Tibial nerve (tissue), 4 donors: Measurements from ENCODE around the gene CDH12. TPM values are rescaled to one million over a fixed set of nuclear protein-coding genes. Genes with fewer than 3 reads are reported as not detected.
"Not testable (repeated sequence)": the region's sequence is repeated elsewhere in the genome, so short reads cannot be mapped to it uniquely, and the experiment has no call there.

Experiments used
- DNase-seq, 2 donors: peaks; one replicate each; pipeline ENCODE4 v3.0.0-alpha.2; 2019; ENCODE audit warnings: low spot score in 2 of 2
- H3K27ac ChIP-seq, 4 donors: fragments of 200-600 bp; sonication (generic) in 3 of 4; one replicate each; pipeline ENCODE4 v1.5.1; 2017 to 2019; ENCODE audit warnings: mild to moderate bottlenecking in 1 of 4
- H3K27me3 ChIP-seq, 2 donors: fragments of 200-600 bp; sonication (generic) in 1 of 2; one replicate each; pipeline versions ENCODE4 v1.5.1 to v1.6.0; 2017 to 2019
- H3K36me3 ChIP-seq, 3 donors: fragments of 200-600 bp; sonication (generic); one replicate each; pipeline ENCODE4 v1.5.1; 2018 to 2019
- H3K4me1 ChIP-seq, 4 donors: fragments of 200-600 bp; sonication (generic) in 3 of 4; one replicate each; pipeline ENCODE4 v1.5.1; 2017 to 2019
- H3K4me3 ChIP-seq, 4 donors: fragments of 200-600 bp; sonication (generic) in 3 of 4; one replicate each; pipeline ENCODE4 v1.5.1; 2017 to 2019; ENCODE audit warnings: mild to moderate bottlenecking in 1 of 4, moderate library complexity in 1 of 4
- H3K9me3 ChIP-seq, 4 donors: fragments of 200-600 bp; sonication (generic) in 3 of 4; one replicate each; pipeline ENCODE4 v1.5.1; 2017 to 2019
- WGBS, 2 donors: methylation state at CpG; one replicate each; pipeline ENCODE4 v1.1.5; 2018; 5-methylcytosine and 5-hydroxymethylcytosine counted together
- total RNA-seq, 4 donors: library from RNA; depleted of rRNA; stranded (reverse); fragments of >200 nt; gene quantifications; one replicate each; pipeline ENCODE4 v1.1.0, GENCODE V29; 2016

Gene CDH12
- total RNA-seq, 4 donors from 2014 or later = 0.30 TPM; not detected in 3

- not testable (repeated sequence) for H3K36me3 ChIP-seq, H3K4me1 ChIP-seq, H3K27ac ChIP-seq, H3K27me3 ChIP-seq, DNase-seq, H3K9me3 ChIP-seq
- WGBS, 2 donors = 13 to 26% methylated on average over 10 of the region's 22 CpGs
- peak overlapping the region in 1 of 4 donors; percentile 12 for H3K4me3 ChIP-seq
Observed at GRCh38 chr5:22212254-22212991, 640.7 kb downstream of the CDH12 start.

DNA sequence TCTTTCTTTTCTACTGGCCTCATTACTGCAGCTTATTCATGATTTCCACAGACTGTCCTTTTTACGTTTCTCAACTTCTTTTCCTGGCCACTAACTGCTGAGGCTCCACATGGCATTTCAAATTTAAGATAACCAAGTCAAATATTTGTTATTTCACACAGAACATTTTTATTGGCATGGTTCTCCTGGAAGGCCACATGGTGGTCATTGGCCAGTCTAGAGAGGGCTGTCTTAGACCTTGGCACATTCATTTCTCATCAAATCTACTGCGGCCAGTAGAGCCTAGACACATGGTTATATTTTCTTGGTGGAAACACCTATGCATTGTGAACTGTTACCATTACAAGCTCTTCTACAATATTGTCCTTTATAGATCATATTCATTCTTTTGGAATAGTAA, 644.7 kb downstream of the CDH12 start:
- not testable (repeated sequence) for H3K27me3 ChIP-seq, H3K36me3 ChIP-seq, H3K9me3 ChIP-seq, H3K4me1 ChIP-seq, DNase-seq, H3K4me3 ChIP-seq, H3K27ac ChIP-seq
- WGBS, 2 donors = 73 to 76% methylated on average over 2 of the region's 2 CpGs

- DNase-seq, H3K27ac ChIP-seq, H3K9me3 ChIP-seq, H3K4me3 ChIP-seq, H3K27me3 ChIP-seq, H3K4me1 ChIP-seq, H3K36me3 ChIP-seq: not testable (repeated sequence)
- 92 to 95% methylated on average over 2 of the region's 2 CpGs for WGBS, 2 donors
Observed at GRCh38 chr5:22188651-22189050, 664.5 kb downstream of the CDH12 start.

- DNase-seq, H3K4me1 ChIP-seq, H3K27ac ChIP-seq, H3K36me3 ChIP-seq, H3K27me3 ChIP-seq, H3K9me3 ChIP-seq, H3K4me3 ChIP-seq: not testable (repeated sequence)
- WGBS, 2 donors = 58 to 61% methylated on average over 4 of the region's 4 CpGs
Observed at GRCh38 chr5:22187632-22188228, 665.4 kb downstream of the CDH12 start.

- not testable (repeated sequence) for H3K9me3 ChIP-seq, H3K4me3 ChIP-seq, H3K36me3 ChIP-seq, H3K27ac ChIP-seq, H3K27me3 ChIP-seq, H3K4me1 ChIP-seq, DNase-seq
- WGBS, 2 donors = 31 to 55% methylated on average over 2 of the region's 2 CpGs
Observed at GRCh38 chr5:22169226-22169625, 683.9 kb downstream of the CDH12 start.

DNA sequence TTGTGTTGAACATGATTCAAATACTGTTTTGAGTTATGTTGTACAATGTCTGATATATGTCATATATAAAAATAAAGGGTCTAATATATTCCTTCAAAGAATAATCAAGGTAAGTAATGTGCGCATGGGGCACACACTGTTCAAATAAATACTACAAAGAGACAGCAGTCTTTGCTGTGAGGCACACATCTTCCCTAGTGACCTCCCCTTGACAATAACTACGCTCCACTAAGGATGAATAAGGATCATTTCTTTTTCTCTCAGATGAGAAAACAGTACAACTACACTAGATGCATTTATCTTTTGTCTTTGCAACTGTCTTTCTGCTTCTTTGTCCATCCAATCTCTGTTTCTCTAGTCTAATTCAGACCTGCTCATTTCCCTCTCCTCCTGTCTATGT, 684.4 kb downstream of the CDH12 start:
- not testable (repeated sequence) for H3K36me3 ChIP-seq, H3K27ac ChIP-seq, H3K4me1 ChIP-seq, DNase-seq, H3K27me3 ChIP-seq, H3K4me3 ChIP-seq, H3K9me3 ChIP-seq
- WGBS, 2 donors = no CpG with 5 or more reads among the region's 2 CpGs

- not testable (repeated sequence) for H3K36me3 ChIP-seq, H3K27me3 ChIP-seq, DNase-seq, H3K4me3 ChIP-seq, H3K27ac ChIP-seq, H3K4me1 ChIP-seq, H3K9me3 ChIP-seq
- 69 to 76% methylated on average over 2 of the region's 2 CpGs for WGBS, 2 donors
Observed at GRCh38 chr5:22165931-22166330, 687.2 kb downstream of the CDH12 start.

DNA sequence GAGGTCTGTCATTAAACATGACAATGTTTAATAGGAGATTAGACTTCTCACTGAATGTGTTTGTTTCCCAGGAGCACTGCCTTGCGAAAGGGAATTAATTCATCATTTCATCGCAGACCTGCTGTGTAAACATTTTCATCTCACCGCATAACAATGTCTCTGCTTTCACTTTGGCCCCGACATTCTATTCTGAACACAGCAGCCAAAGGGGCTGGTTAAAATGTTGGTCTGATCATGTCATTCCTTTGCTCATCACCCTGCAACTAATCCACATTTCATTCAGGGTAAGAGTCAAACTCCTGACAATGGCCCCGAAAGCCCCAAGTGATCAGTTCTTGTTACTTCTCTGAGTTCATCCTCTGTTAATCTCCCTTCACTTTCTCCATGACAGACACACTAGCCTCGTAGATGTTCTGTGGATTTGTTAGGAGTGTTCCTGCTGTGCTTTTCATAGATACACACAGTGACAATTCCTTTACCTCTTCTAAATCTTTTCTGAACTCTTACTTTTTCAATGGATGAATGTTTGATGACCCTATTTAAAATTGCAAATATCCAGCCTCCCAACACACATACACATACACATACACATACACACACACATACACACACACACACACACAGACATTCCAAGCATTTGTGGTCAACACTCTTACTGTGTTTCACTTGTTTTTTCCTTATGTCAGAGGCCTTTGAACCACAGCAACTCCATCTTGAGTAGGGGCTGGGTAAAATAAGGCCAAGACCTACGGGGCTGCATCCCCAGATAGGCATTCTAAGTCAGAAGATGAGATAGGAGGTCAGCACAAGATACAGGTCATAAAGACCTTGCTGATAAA, 688.0 kb downstream of the CDH12 start:
- H3K9me3 ChIP-seq, H3K36me3 ChIP-seq, H3K27ac ChIP-seq, H3K4me1 ChIP-seq, DNase-seq, H3K27me3 ChIP-seq, H3K4me3 ChIP-seq: not testable (repeated sequence)
- WGBS, 2 donors = 50 to 70% methylated on average over 4 to 5 of the region's 7 CpGs

- not testable (repeated sequence) for H3K27ac ChIP-seq, H3K9me3 ChIP-seq, DNase-seq, H3K4me1 ChIP-seq, H3K27me3 ChIP-seq, H3K36me3 ChIP-seq, H3K4me3 ChIP-seq
- whole genome bisulfite sequencing, 2 donors = no CpG with 5 or more reads among the region's 1 CpG
Observed at GRCh38 chr5:22156953-22157352, 696.2 kb downstream of the CDH12 start.

- DNase-seq, H3K9me3 ChIP-seq, H3K27me3 ChIP-seq, H3K4me1 ChIP-seq, H3K27ac ChIP-seq, H3K4me3 ChIP-seq, H3K36me3 ChIP-seq: not testable (repeated sequence)
- WGBS, 2 donors = 60 to 61% methylated on average over 2 of the region's 2 CpGs
Observed at GRCh38 chr5:22154779-22155178, 698.4 kb downstream of the CDH12 start.

- not testable (repeated sequence) for H3K9me3 ChIP-seq, H3K36me3 ChIP-seq, H3K27ac ChIP-seq, H3K4me1 ChIP-seq, H3K27me3 ChIP-seq, DNase-seq, H3K4me3 ChIP-seq
- 73 to 74% methylated on average over 9 of the region's 9 CpGs for WGBS, 2 donors
Observed at GRCh38 chr5:22151801-22152200, 701.3 kb downstream of the CDH12 start.

- not testable (repeated sequence) for H3K9me3 ChIP-seq, H3K27ac ChIP-seq, H3K4me3 ChIP-seq, H3K36me3 ChIP-seq, H3K4me1 ChIP-seq, DNase-seq, H3K27me3 ChIP-seq
- WGBS, 2 donors = 90 to 98% methylated on average over 1 of the region's 1 CpG
Observed at GRCh38 chr5:22140418-22140817, 712.7 kb downstream of the CDH12 start.

- WGBS, 2 donors = 54 to 56% methylated on average over 6 of the region's 6 CpGs
- not testable (repeated sequence) for H3K4me3 ChIP-seq, DNase-seq, H3K27ac ChIP-seq, H3K36me3 ChIP-seq, H3K27me3 ChIP-seq, H3K4me1 ChIP-seq, H3K9me3 ChIP-seq
Observed at GRCh38 chr5:22139662-22140300, 713.4 kb downstream of the CDH12 start.
